Transverse colon (tissue), 4 donors: Measurements from ENCODE around the gene MAP4K3. TPM values are rescaled to one million over a fixed set of nuclear protein-coding genes. Genes with fewer than 3 reads are reported as not detected.
"Not testable (repeated sequence)": the region's sequence is repeated elsewhere in the genome, so short reads cannot be mapped to it uniquely, and the experiment has no call there.

ENCODE experiments used
- DNase-seq: peaks from one replicate; pipeline ENCODE4 v3.0.0-alpha.2; 2019
- H3K27ac ChIP-seq, 4 donors: fragments of 200-600 bp; sonication (generic); 2 replicates each; pipeline ENCODE4 v1.5.1; 2016 to 2018; ENCODE audit warnings: inconsistent platforms in 4 of 4
- H3K27me3 ChIP-seq: fragments of 200-600 bp; sonication (generic); 2 replicates; pipeline ENCODE4 v1.5.1; 2017; ENCODE audit warnings: inconsistent platforms
- H3K36me3 ChIP-seq, 4 donors: fragments of 200-600 bp; sonication (generic); 2 replicates each; pipeline ENCODE4 v1.5.1; 2017 to 2019; ENCODE audit warnings: inconsistent platforms in 4 of 4
- H3K4me1 ChIP-seq, 4 donors: fragments of 200-600 bp; sonication (generic); 2 replicates each; pipeline ENCODE4 v1.5.1; 2017 to 2020; ENCODE audit warnings: inconsistent platforms in 4 of 4
- H3K4me3 ChIP-seq, 4 donors: fragments of 200-600 bp; sonication (generic); 1 replicate in 1 of 4; 2 replicates in 3 of 4; pipeline versions ENCODE4 v1.5.1 to v1.6.1; 2017 to 2019; ENCODE audit warnings: inconsistent platforms in 4 of 4
- H3K9me3 ChIP-seq, 2 donors: fragments of 200-600 bp; sonication (generic); 2 replicates each; pipeline ENCODE4 v1.5.1; 2017 to 2019; ENCODE audit warnings: inconsistent platforms in 2 of 2
- EP300 ChIP-seq: sonication (generic); formaldehyde crosslinking; IDR thresholded peaks from one replicate; pipeline ENCODE4 v1.6.1; 2017; ENCODE audit warnings: antibody characterized with exemption, low read depth
- POLR2A ChIP-seq: fragments of 450-650 bp; IDR thresholded peaks from one replicate; pipeline ENCODE4 v1.6.1; 2016; ENCODE audit warnings: antibody characterized with exemption, mild to moderate bottlenecking, moderate library complexity
- POLR2AphosphoS5 ChIP-seq, 3 donors: sonication (generic); formaldehyde crosslinking; IDR thresholded peaks; one replicate each; pipeline ENCODE4 v1.6.1; 2016; ENCODE audit warnings: antibody characterized with exemption in 3 of 3
- WGBS, 2 donors: methylation state at CpG; one replicate each; pipeline ENCODE4 v1.1.5; 2018; ENCODE audit warnings: low coverage in 1 of 2; 5-methylcytosine and 5-hydroxymethylcytosine counted together
- in situ Hi-C, 4 donors: fragments of 200-750 bp; cut with MboI; loops; one replicate each; pipeline versions ENCODE4 v1.15.0 to v1.15.1; 2017; ENCODE audit warnings: low sequenced_read_pairs in 3 of 4, low pct_ligation_motif_present in 1 of 4, low pct_unique_long_range_greater_than_20kb in 1 of 4
- intact Hi-C: fragments of 100-400 bp; cut with DNase I; formaldehyde crosslinking; loops from one replicate; pipeline ENCODE4 v1.15.1; 2023; ENCODE audit warnings: low total_unique reads
- total RNA-seq, 4 donors: library from RNA; depleted of rRNA; stranded (reverse); fragments of >200 nt; gene quantifications; one replicate each; pipeline ENCODE4 v1.1.0, GENCODE V29; 2016
- TF ChIP-seq, protein P1 (sequence below), 5 experiments: fragments of 200-600 bp in 3 of 5; fragments of 450-650 bp in 2 of 5; sonication (generic) in 3 of 5; IDR thresholded peaks; 1 replicate in 2 of 5; 2 replicates in 3 of 5; pipeline ENCODE4 v1.5.1; 2016 to 2017; ENCODE audit warnings: antibody characterized with exemption in 5 of 5, inconsistent platforms in 3 of 5, mild to moderate bottlenecking in 2 of 5, moderate library complexity in 1 of 5

The MAP4K3 gene
- total RNA-seq, 4 donors from 2014 or later, result 42.6 to 131 (median 91.8) TPM

DNA sequence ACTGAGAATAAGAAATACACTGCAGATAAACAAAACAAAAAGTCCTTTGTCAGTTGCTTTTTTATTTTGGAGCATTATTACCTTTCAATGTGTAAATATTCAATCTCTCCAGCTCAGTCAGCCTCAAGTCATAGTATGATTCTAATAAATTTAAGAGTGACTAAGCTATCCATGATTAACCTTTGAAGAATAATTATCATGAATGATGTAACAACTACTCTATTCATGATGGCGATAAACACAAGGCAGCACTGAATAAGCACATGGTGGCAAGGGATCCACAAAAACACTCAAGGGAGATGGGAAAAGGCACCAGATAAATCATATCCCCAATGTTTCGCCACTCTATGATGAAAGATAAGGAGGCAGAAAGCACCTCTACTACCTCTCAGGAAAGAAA, 67.0 kb downstream of the MAP4K3 start:
- 95 to 100% methylated on average over 2 of the region's 2 CpGs for WGBS, 2 donors

DNA sequence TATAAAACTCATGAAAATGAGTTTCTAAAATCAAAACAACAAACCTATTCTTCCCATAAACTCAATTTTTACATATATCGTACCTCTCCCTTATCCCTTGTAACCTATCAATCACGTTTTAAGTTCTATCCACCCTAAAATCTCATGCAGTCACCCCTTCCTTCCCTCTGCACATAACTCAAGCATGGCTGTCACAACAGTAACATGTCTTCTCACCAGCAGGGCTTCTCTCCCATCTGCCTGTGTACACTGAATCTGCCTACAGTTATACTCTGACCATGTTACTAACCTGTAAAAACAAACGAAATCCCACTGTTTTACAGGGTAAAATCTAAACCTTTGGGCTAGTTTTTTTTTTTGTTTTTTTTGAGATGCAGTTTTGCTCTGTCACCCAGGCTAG, 68.2 kb downstream of the MAP4K3 start:
- Histone ChIP-seq H3K9me3 (peaks cover 4 to 5% of the 10 kb centered on the region in 2 donors), H3K4me3 (no peak overlapping the region), H3K4me1 (peaks cover 0 to 5% (median 0%) of the 10 kb centered on the region in 4 donors), H3K36me3 (no peaks in the 10 kb centered on the region), H3K27me3 (no peaks in the 10 kb centered on the region), H3K27ac (no peak overlapping the region)
- TF ChIP-seq POLR2AphosphoS5 (IDR thresholded peaks at IDR 0.05) (no peak), EP300 (no peak), POLR2A (no peak)
- TF ChIP-seq, protein P1, sequence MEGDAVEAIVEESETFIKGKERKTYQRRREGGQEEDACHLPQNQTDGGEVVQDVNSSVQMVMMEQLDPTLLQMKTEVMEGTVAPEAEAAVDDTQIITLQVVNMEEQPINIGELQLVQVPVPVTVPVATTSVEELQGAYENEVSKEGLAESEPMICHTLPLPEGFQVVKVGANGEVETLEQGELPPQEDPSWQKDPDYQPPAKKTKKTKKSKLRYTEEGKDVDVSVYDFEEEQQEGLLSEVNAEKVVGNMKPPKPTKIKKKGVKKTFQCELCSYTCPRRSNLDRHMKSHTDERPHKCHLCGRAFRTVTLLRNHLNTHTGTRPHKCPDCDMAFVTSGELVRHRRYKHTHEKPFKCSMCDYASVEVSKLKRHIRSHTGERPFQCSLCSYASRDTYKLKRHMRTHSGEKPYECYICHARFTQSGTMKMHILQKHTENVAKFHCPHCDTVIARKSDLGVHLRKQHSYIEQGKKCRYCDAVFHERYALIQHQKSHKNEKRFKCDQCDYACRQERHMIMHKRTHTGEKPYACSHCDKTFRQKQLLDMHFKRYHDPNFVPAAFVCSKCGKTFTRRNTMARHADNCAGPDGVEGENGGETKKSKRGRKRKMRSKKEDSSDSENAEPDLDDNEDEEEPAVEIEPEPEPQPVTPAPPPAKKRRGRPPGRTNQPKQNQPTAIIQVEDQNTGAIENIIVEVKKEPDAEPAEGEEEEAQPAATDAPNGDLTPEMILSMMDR (IDR thresholded peaks at IDR 0.05), result no peak
- intact Hi-C loops, result no loop called here
- DNase-seq, result no peak
- WGBS, 2 donors, result 73 to 85% methylated on average over 3 of the region's 3 CpGs
- in situ Hi-C loops, result loop anchor here in 1 of 4 donors (25.0 kb wide), 1 partner anchor 343 kb away; no protein-coding TSS in a partner anchor

More for the DNA sequence above, 67.0 kb downstream of the MAP4K3 start:
- intact Hi-C loops, result no loop called here
- no peak overlapping the region for H3K4me3 ChIP-seq
- no peak overlapping the region for H3K27ac ChIP-seq
- H3K9me3 ChIP-seq, result peaks cover 4 to 5% of the 10 kb centered on the region in 2 donors
- TF ChIP-seq, protein P1 (IDR thresholded peaks at IDR 0.05), result no peak
- TF ChIP-seq POLR2A, result no peak
- TF ChIP-seq EP300, result no peak
- TF ChIP-seq POLR2AphosphoS5 (IDR thresholded peaks at IDR 0.05), result no peak
- no peaks in the 10 kb centered on the region for H3K36me3 ChIP-seq
- DNase-seq, result no peak
- H3K27me3 ChIP-seq, result no peaks in the 10 kb centered on the region
- in situ Hi-C loops, result loop anchor here in 1 of 4 donors (25.0 kb wide), 1 partner anchor 342 kb away; no protein-coding TSS in a partner anchor
- H3K4me1 ChIP-seq, result peaks cover 0 to 5% (median 0%) of the 10 kb centered on the region in 4 donors

DNA sequence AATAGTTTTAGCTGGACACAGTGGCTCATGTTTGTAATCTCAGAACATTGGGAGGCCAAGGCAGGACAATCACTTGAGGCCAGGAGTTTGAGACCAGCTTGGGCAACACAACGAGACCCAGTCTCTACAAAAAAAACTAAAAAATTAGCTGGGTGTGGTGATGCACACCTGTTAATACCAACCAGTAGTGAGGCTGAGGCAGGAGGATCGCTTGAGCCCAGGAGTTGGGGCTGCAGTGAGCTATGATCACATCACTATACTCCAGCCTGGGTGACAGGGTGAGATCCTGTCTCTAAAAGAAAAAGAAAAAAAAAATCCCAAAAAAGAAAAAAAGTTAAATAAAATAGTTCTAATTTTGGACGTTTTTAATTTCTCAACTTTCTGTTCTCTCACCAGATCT, 68.7 kb downstream of the MAP4K3 start:
- Histone ChIP-seq H3K9me3 (peaks cover 4 to 5% of the 10 kb centered on the region in 2 donors), H3K4me1 (peaks cover 0 to 5% (median 0%) of the 10 kb centered on the region in 4 donors), H3K27ac (no peak overlapping the region), H3K4me3 (no peak overlapping the region), H3K27me3 (no peaks in the 10 kb centered on the region), H3K36me3 (no peaks in the 10 kb centered on the region)
- WGBS, 2 donors, result 59 to 74% methylated on average over 3 of the region's 3 CpGs
- DNase-seq, result no peak
- in situ Hi-C loops, result loop anchor here in 1 of 4 donors (25.0 kb wide), 1 partner anchor 344 kb away; no protein-coding TSS in a partner anchor
- intact Hi-C loops, result no loop called here
- TF ChIP-seq POLR2A (no peak), POLR2AphosphoS5 (IDR thresholded peaks at IDR 0.05) (no peak), EP300 (no peak)
- TF ChIP-seq, protein P1 (IDR thresholded peaks at IDR 0.05), result no peak

DNA sequence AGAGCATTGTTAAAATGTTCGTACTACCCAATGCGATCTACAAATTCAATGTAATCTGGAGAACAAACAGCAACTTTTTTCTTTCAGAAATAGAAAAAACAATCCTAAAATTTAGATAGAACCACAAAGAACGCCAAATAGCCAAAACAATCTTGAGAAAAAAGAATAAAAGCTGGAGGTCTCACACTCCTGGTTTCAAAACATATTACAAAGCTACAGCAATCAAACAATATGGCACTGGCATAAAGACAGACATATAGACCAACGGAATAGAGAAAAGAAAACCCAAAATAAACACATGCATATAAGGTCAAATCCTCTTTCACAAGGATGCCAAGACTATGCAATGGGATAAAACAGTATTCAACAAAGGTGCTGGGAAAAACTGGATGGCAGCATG, 74.5 kb downstream of the MAP4K3 start:
- no peaks in the 10 kb centered on the region for H3K4me1 ChIP-seq
- no peak for TF ChIP-seq POLR2AphosphoS5 (IDR thresholded peaks at IDR 0.05)
- intact Hi-C loops (no loop called here), in situ Hi-C loops (loop anchor here in 1 of 4 donors (25.0 kb wide), 1 partner anchor 350 kb away; no protein-coding TSS in a partner anchor)
- H3K27ac ChIP-seq, result no peak overlapping the region
- DNase-seq, result no peak
- peaks cover 0 to 4% (median 0%) of the 10 kb centered on the region in 4 donors for H3K36me3 ChIP-seq
- 95 to 96% methylated on average over 4 of the region's 4 CpGs for WGBS, 2 donors
- H3K27me3 ChIP-seq, result no peaks in the 10 kb centered on the region
- H3K9me3 ChIP-seq, result peaks cover 29 to 33% of the 10 kb centered on the region in 2 donors
- H3K4me3 ChIP-seq, result no peak overlapping the region

DNA sequence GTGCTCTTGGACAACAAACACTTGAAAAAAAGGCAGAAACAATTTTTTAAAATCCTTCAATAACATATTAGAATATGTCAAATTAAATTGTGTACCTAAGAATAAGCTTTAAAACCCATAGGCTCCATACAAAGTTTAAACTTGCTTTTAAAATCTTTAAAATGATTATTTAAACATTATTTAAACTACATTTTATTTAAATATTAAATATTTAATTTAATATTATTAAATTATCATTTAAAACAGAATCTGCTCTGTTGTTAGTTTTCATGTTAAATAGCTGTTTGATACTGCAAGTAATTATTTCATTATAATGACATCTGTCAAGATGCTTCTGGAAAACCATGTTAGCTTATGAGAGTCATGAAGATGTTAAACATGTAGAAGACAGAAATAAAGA, 75.6 kb downstream of the MAP4K3 start:
- intact Hi-C loops (no loop called here), in situ Hi-C loops (loop anchor here in 1 of 4 donors (25.0 kb wide), 1 partner anchor 351 kb away; no protein-coding TSS in a partner anchor)
- no peaks in the 10 kb centered on the region for H3K4me1 ChIP-seq
- DNase-seq, result no peak
- TF ChIP-seq, protein P1 (IDR thresholded peaks at IDR 0.05), result no peak
- no peak for TF ChIP-seq EP300
- no peak for TF ChIP-seq POLR2AphosphoS5 (IDR thresholded peaks at IDR 0.05)
- TF ChIP-seq POLR2A, result no peak
- peaks cover 0 to 4% (median 0%) of the 10 kb centered on the region in 4 donors for H3K36me3 ChIP-seq
- H3K27me3 ChIP-seq, result no peaks in the 10 kb centered on the region
- no peak overlapping the region for H3K27ac ChIP-seq
- no peak overlapping the region for H3K4me3 ChIP-seq
- peaks cover 29 to 33% of the 10 kb centered on the region in 2 donors for H3K9me3 ChIP-seq

DNA sequence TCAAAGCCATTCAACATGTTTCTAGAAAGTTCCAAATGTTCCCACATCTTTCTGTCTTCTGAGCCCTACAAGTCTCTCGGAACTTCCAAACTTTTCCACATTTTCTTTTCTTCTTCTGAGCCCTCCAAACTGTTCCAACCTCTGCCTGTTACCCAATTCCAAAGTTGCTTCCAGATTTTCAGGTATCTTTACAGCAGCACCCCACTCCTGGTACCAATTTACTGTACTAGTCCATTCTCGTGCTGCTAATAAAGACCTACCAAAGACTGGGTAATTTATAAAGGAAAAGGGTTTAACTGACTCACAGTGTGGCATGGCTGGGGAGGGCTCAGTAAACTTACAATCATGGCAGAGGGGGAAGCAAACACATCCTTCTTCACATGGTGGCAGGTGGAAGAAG, 76.7 kb downstream of the MAP4K3 start:
- intact Hi-C loops, H3K27ac ChIP-seq, H3K36me3 ChIP-seq, H3K4me1 ChIP-seq, H3K4me3 ChIP-seq, DNase-seq, H3K27me3 ChIP-seq: not testable (repeated sequence)
- WGBS, 2 donors, result 100% methylated on average over 2 of the region's 2 CpGs
- H3K9me3 ChIP-seq, result peaks cover 29 to 33% of the 10 kb centered on the region in 2 donors
- in situ Hi-C loops, result loop anchor here in 1 of 4 donors (25.0 kb wide), 1 partner anchor 352 kb away; no protein-coding TSS in a partner anchor
